GM12872 (cell line): ENCODE results near the gene ADO.

Experiments
- CTCF ChIP-seq: IDR thresholded peaks from 3 replicates; pipeline ENCODE4 v1.5.1; 2011; ENCODE audit warnings: low read depth, mild to moderate bottlenecking, low read length, moderate library complexity; ENCODE audit not compliant: insufficient read depth

Gene ADO

GRCh38 chr10:62764011-62764410 lies 40.5 kb upstream of the ADO start:
- no peak for TF ChIP-seq CTCF

GRCh38 chr10:62765726-62766125 lies 38.8 kb upstream of the ADO start:
- no peak for TF ChIP-seq CTCF

- TF ChIP-seq CTCF, result no peak
These were observed 38.1 kb upstream of the ADO start for GRCh38 chr10:62766386-62766785.

GRCh38 chr10:62769574-62770242 lies 34.8 kb upstream of the ADO start:
- no peak for TF ChIP-seq CTCF

GRCh38 chr10:62772186-62772974 lies 32.1 kb upstream of the ADO start:
- TF ChIP-seq CTCF, result no peak

GRCh38 chr10:62778125-62778524 lies 26.4 kb upstream of the ADO start:
- TF ChIP-seq CTCF, result no peak

- TF ChIP-seq CTCF, result no peak
These were observed 24.9 kb upstream of the ADO start for GRCh38 chr10:62779487-62780248.
